Rectal smooth muscle tissue (tissue), 1 donor: ENCODE results near the gene ARHGAP26.
"Not testable (repeated sequence)": the region's sequence is repeated elsewhere in the genome, so short reads cannot be mapped to it uniquely, and the experiment has no call there.

Experiments
- H3K27ac ChIP-seq: one replicate; pipeline ENCODE4 v1.7.0; 2013; ENCODE audit warnings: low read depth, low read length, inconsistent platforms
- H3K27me3 ChIP-seq: one replicate; pipeline ENCODE4 v1.7.0; 2013; ENCODE audit warnings: low read length; ENCODE audit not compliant: control insufficient read depth, insufficient read depth
- H3K36me3 ChIP-seq: one replicate; pipeline ENCODE4 v1.7.0; 2013; ENCODE audit warnings: low read length; ENCODE audit not compliant: control insufficient read depth, insufficient read depth
- H3K4me1 ChIP-seq: one replicate; pipeline ENCODE4 v1.7.0; 2013; ENCODE audit warnings: low read length; ENCODE audit not compliant: control insufficient read depth, insufficient read depth
- H3K4me3 ChIP-seq: one replicate; pipeline ENCODE4 v1.7.0; 2013; ENCODE audit warnings: low read length
- H3K9ac ChIP-seq: one replicate; pipeline ENCODE4 v1.7.0; 2013; ENCODE audit warnings: low read length

Gene ARHGAP26

DNA sequence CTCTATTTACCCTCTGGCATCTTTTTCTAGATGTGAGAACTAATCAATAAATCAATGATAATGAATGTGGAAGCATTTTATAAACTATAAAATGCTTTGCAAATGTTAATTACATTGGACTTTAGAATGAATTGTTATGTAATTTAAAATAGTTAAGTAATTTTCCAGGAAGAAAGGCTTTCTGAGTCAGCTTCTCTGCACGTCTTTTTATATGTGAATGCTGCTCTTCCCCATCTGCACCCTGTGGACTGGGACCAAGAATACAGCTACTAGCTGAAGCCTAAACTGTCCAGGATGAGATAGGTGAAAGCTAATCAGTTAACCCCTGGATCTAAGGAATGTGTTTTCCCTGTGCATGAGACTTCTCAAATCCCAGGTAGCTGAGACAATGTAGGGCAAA is 340.4 kb downstream of the ARHGAP26 start:
- no peak overlapping the region for H3K4me3 ChIP-seq
- H3K9ac ChIP-seq: no peak overlapping the region
- H3K4me1 ChIP-seq: no peaks in the 10 kb centered on the region
- no peaks in the 10 kb centered on the region for H3K36me3 ChIP-seq
- no peak overlapping the region for H3K27ac ChIP-seq
- H3K27me3 ChIP-seq: no peaks in the 10 kb centered on the region

DNA sequence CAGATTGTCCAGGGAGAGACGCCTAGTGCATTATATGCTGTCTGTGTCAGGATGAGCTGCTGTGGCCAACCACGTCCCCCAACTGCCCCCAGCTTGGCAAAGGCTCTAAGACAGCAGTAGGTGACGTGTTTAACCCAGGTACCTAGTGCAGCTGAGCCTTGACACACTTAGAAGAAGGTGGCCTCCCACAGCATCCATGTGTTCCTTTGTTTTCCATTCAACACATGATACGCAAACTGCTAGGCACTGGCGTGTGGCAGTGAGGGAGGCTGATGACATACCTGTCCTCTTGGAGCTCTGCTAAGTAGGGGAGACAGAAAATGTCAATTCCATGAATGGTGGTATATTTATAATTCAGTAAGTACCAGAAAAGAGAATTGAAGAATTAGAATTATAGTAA is 341.6 kb downstream of the ARHGAP26 start:
- Histone ChIP-seq H3K36me3 (no peaks in the 10 kb centered on the region), H3K27me3 (no peaks in the 10 kb centered on the region), H3K27ac (no peak overlapping the region), H3K4me1 (no peaks in the 10 kb centered on the region), H3K4me3 (no peak overlapping the region), H3K9ac (no peak overlapping the region)

DNA sequence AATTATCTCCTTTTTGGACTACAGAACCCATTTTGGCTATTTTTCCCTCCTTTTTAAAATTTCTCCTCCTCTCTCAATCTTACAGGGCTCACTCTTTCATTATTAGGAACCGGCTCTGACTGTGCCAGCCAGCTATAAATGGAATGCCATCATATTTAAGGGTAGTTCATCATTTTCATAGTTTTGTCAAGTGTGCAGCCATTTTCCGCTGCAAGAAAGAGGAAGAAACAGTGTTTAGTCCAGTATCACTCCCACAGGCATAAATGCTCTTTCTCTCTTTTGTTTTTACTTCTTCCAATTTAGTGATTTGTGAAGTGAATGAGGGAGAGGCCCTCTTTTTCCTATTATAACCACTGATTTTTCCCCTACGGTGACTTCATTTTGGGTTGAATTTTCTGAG is 343.3 kb downstream of the ARHGAP26 start:
- Histone ChIP-seq H3K4me1 (no peaks in the 10 kb centered on the region), H3K27ac (no peak overlapping the region), H3K4me3 (no peak overlapping the region)

DNA sequence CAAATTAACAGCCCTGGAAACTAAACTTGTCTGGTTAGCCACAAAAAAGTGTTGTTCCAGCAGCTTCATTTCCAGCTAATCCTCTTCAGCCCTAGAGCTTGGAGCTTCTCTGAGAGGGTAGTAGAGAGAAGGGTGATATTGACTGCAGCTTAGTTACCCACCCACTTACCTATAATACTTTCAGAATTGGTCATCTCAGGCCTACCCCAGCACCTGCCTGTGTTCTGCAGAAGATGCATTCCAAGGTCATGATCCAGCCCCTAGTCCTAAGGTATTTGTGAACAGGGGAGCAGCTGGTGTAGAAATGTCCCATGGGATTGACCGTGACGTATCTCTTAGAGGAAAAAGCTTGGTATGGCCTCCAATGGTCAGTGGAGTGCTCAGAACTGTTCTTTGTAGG is 344.3 kb downstream of the ARHGAP26 start:
- Histone ChIP-seq H3K4me1 (peaks cover 3% of the 10 kb centered on the region), H3K27ac (no peak overlapping the region), H3K27me3 (no peaks in the 10 kb centered on the region), H3K36me3 (no peaks in the 10 kb centered on the region), H3K4me3 (no peak overlapping the region), H3K9ac (no peak overlapping the region)

More for the DNA sequence above, 343.3 kb downstream of the ARHGAP26 start:
- no peak overlapping the region for H3K9ac ChIP-seq
- no peaks in the 10 kb centered on the region for H3K27me3 ChIP-seq
- H3K36me3 ChIP-seq: no peaks in the 10 kb centered on the region

DNA sequence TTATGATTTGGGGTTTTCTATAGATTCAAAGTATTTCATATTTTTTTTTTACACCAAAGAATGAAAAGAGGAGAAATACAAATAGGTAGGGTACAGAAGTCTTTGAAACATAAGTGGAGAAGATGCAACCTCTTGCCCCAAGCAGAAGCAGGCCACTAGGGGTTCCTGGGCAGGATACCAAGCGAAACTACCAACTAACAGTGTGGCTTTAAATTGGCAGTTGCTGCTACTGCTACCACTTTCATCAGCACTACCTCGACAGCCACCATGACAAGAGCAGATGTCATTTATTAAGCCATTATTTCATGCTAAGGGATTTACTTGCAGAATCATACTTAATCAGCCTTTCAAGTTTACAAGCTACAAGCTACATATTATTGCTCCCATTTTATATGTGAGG is 345.2 kb downstream of the ARHGAP26 start:
- no peaks in the 10 kb centered on the region for H3K27me3 ChIP-seq
- no peaks in the 10 kb centered on the region for H3K36me3 ChIP-seq
- peaks cover 3% of the 10 kb centered on the region for H3K4me1 ChIP-seq

DNA sequence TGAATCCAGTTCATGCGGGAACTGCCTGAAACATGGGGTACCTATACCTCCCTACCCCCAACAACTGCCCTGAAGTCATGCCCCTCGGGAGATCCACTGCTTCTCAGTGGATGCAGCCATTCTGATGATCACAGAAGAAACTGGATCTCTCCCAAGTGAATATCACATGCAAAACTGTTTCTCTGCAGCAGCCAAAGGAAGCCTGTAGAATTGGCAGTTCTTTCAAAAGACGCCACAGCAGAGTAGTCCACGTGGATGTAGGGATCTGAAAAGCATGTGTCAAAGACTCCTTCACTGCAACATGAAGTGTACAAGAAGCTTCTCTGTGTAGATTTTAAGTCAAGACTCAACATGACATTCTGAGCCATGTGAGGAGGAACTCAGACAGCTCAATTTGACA is 346.6 kb downstream of the ARHGAP26 start:
- H3K4me1 ChIP-seq: peaks cover 3% of the 10 kb centered on the region
- H3K27me3 ChIP-seq: no peaks in the 10 kb centered on the region

More for the DNA sequence above, 345.2 kb downstream of the ARHGAP26 start:
- no peak overlapping the region for H3K4me3 ChIP-seq
- H3K9ac ChIP-seq: no peak overlapping the region
- H3K27ac ChIP-seq: no peak overlapping the region

DNA sequence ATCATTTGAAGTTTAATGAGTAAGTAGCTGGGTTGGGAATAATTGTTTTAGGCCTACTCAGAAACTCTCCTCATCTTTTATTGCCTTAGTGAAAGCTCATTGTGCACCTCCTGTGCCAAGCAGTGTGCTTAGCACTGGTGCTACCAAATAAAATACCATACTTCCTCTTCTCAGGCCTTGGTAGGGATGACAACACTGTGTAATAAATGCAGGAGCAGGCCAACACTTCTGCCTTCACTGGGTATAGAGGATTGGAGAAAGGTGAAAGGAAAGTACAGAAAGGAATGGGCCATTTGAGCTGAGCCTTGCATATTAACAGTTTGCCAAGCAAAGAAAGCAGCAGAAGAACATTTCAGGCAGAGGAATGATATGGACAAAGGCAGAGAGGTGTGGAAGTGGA is 347.6 kb downstream of the ARHGAP26 start:
- Histone ChIP-seq H3K9ac (no peak overlapping the region), H3K4me1 (peaks cover 3% of the 10 kb centered on the region), H3K27me3 (no peaks in the 10 kb centered on the region), H3K4me3 (no peak overlapping the region), H3K36me3 (peaks cover 2% of the 10 kb centered on the region), H3K27ac (no peak overlapping the region)

More for the DNA sequence above, 346.6 kb downstream of the ARHGAP26 start:
- Histone ChIP-seq H3K27ac (no peak overlapping the region), H3K36me3 (peaks cover 2% of the 10 kb centered on the region), H3K9ac (no peak overlapping the region), H3K4me3 (no peak overlapping the region)

DNA sequence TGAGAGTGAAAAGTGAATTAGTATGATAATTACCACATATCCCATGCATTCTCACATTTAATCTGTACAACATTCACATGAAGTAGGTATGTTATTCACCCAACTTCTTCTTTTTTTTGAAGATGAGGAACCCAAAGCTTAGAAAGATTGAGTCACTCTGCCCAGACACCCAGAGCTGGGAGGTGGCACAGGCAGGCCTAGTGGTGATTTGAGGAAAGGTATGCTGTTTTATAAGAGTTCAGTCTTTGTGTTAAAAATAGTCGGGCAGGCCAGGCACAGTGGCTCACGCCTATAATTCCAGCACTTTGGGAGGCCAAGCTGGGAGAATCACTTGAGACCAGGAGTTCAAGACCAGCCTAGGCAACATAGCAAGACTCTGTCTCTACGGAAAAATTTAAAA is 348.0 kb downstream of the ARHGAP26 start:
- peaks cover 3% of the 10 kb centered on the region for H3K4me1 ChIP-seq
- no peaks in the 10 kb centered on the region for H3K27me3 ChIP-seq
- no peak overlapping the region for H3K9ac ChIP-seq
- H3K27ac ChIP-seq: no peak overlapping the region
- H3K36me3 ChIP-seq: peaks cover 2% of the 10 kb centered on the region
- H3K4me3 ChIP-seq: no peak overlapping the region

DNA sequence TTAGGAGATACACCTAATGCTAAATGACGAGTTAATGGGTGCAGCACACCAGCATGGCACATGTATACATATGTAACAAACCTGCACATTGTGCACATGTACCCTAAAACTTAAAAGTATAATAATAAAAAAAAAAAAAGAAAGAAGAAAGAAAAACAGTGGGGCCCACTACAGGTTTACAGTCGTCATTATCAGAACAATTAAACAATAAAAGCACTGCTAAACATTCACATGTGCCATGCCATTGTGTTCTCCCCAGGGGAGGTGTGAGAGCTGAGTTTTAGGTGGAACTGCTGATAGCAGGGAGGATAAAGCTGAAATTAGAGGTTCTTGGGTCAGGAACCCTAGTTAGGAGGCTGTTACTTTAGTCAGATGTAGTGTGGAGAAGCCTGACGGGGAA is 348.6 kb downstream of the ARHGAP26 start:
- H3K4me1 ChIP-seq, H3K9ac ChIP-seq, H3K27ac ChIP-seq, H3K27me3 ChIP-seq, H3K36me3 ChIP-seq, H3K4me3 ChIP-seq: not testable (repeated sequence)

DNA sequence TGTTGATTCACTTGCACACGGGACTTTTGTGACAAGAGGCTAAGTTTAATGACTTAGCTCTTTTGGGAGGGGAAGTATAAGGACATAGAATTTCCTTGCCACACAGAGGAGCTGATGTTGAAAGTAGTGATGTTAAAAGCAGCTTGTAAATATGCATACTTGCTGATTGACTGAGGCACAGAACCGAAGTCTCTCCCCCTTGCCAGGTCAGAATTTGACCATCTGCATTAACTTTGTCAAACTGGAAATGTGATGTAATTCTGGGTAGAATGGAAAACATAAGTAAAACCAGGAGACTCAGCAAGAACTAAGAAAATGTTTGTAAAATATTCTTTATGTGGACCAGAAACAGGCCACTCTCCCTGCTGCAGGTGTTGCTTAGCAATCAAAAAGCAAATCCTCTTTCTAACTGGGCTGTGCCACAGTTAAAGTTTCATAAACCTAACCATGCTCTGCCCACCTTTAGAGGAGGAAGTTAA is 349.2 kb downstream of the ARHGAP26 start:
- Histone ChIP-seq H3K4me1 (peaks cover 3% of the 10 kb centered on the region), H3K9ac (no peak overlapping the region), H3K27me3 (no peaks in the 10 kb centered on the region), H3K36me3 (peaks cover 2% of the 10 kb centered on the region), H3K27ac (no peak overlapping the region), H3K4me3 (no peak overlapping the region)

DNA sequence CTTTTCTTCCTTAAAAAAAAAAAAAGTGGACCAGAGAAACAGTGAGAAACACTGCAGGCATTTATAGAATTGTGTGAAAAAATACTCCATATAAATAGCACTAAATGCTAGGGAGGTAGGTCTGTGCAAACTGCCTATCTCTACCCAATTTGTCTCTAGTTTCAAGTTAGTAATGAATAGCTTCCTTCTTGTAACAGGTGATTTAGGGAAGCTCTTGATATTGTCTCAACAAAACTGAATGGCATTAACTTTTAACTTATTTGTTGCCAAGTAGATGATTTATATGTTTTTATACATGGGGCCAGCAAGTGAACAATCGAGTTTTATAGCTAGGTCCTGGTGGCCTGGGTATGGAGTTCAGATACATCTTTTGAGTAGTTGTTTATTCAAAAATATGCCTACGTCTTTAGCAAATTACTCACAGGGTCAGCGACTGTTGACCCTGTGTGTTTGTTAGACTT is 349.7 kb downstream of the ARHGAP26 start:
- Histone ChIP-seq H3K4me1 (peaks cover 3% of the 10 kb centered on the region), H3K27ac (no peak overlapping the region)

DNA sequence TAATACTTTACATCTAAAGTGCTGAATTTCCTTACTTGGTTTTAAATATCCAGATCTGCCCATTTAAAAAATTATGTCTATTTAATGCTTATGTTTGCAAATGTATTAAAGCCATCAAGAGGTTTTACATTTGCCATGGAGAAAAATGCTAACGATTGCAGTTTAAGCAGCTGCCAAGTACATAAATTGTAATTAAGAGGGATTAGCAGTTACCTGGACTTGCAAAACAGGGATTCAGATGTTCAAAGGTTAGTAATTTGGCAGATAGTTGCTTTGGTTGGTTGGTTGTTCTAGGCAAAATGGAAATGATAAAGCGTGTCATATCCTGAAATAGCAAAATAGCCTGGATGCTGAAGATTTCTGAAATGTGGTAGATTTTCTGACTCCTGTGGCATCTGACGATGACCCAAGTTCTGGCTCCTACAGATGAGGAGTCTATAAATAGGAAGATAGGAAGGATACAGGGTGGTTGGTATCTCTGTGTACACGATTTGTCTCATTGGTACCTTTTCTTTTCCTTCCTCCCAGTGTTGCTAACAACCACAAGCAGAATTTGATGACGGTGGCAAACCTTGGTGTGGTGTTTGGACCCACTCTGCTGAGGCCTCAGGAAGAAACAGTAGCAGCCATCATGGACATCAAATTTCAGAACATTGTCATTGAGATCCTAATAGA is 350.4 kb downstream of the ARHGAP26 start:
- peaks cover 3% of the 10 kb centered on the region for H3K4me1 ChIP-seq
- peaks cover 2% of the 10 kb centered on the region for H3K36me3 ChIP-seq
- H3K27me3 ChIP-seq: no peaks in the 10 kb centered on the region
- H3K4me3 ChIP-seq: no peak overlapping the region
- no peak overlapping the region for H3K27ac ChIP-seq
- H3K9ac ChIP-seq: no peak overlapping the region

More for the DNA sequence above, 349.7 kb downstream of the ARHGAP26 start:
- Histone ChIP-seq H3K9ac (no peak overlapping the region), H3K27me3 (no peaks in the 10 kb centered on the region), H3K4me3 (no peak overlapping the region), H3K36me3 (peaks cover 2% of the 10 kb centered on the region)

DNA sequence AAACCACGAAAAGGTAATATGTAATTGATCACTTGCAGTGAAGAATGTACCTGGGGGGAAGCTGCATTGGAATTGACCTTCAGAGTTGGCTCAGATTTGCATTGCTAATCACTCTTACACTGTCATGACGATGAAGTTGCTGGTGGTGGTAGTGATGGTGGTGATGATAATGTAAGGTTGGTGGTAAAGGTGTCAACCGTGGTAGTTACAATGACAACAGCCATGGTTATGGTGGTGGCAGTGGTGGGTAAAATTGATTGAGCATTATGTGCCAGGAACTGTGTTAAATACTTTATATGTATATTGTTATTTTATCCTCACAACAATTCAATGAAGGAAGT is 350.9 kb downstream of the ARHGAP26 start:
- no peak overlapping the region for H3K27ac ChIP-seq
- H3K36me3 ChIP-seq: peaks cover 2% of the 10 kb centered on the region
- H3K4me1 ChIP-seq: peaks cover 3% of the 10 kb centered on the region
- no peaks in the 10 kb centered on the region for H3K27me3 ChIP-seq
- no peak overlapping the region for H3K4me3 ChIP-seq
- H3K9ac ChIP-seq: no peak overlapping the region
